IMR-90 (cell line): ENCODE measurements around the gene TP73. TPM values are rescaled to one million over a fixed set of nuclear protein-coding genes. Genes with fewer than 3 reads are reported as not detected.

Experiments
- ATAC-seq: fragments of 200-7000 bp; cut with Tn5 transposase; 2 replicates; pipeline ENCODE4 v1.9.1; 2020; ENCODE audit warnings: low read depth, mild to moderate bottlenecking, moderate library complexity
- BruUV-seq: library from RNA; stranded (reverse); fragments of 400-500 nt; replicated peaks from 2 replicates; lab custom pipeline; 2021; lab: Mats Ljungman, UMichigan
- CTCF ChIA-PET: fragments of 300-600 bp; formaldehyde crosslinking; extraction: SDS; loops from one replicate; lab custom pipeline; 2021; ENCODE audit warnings: antibody characterized with exemption; lab: Yijun Ruan, JAX
- POLR2A ChIA-PET: fragments of 300-600 bp; sonication (Branson Sonifier 250); formaldehyde crosslinking; loops from one replicate; lab custom pipeline; 2022; ENCODE audit warnings: antibody characterized with exemption; ENCODE audit not compliant: unreplicated experiment; lab: Charles Lee
- DNase-seq: peaks from one replicate; pipeline ENCODE4 v3.0.0; 2013
- H2AFZ ChIP-seq: replicated peaks from 2 replicates; pipeline ENCODE3; 2013; ENCODE audit warnings: low read length, mild to moderate bottlenecking; ENCODE audit not compliant: poor library complexity
- H2AK5ac ChIP-seq: 2 replicates; pipeline ENCODE4 v1.6.1; 2013; ENCODE audit warnings: low read depth, low read length, inconsistent platforms
- H2AK9ac ChIP-seq: replicated peaks from 2 replicates; pipeline ENCODE3; 2013; ENCODE audit warnings: mild to moderate bottlenecking, low read depth, low read length, moderate library complexity; ENCODE audit not compliant: poor library complexity
- H2BK120ac ChIP-seq: 2 replicates; pipeline ENCODE4 v1.6.1; 2013; ENCODE audit warnings: low read depth, low read length, inconsistent platforms
- H2BK15ac ChIP-seq: 3 replicates; pipeline ENCODE4 v1.6.1; 2013; ENCODE audit warnings: low read depth, low read length, inconsistent platforms
- H2BK20ac ChIP-seq: 2 replicates; pipeline ENCODE4 v1.6.1; 2013; ENCODE audit warnings: low read depth, mild to moderate bottlenecking, inconsistent platforms, low read length, moderate library complexity
- H2BK5ac ChIP-seq: 2 replicates; pipeline ENCODE4 v1.6.1; 2013; ENCODE audit warnings: mild to moderate bottlenecking, low read depth, low read length, inconsistent platforms; ENCODE audit not compliant: poor library complexity, severe bottlenecking
- H3K14ac ChIP-seq: replicated peaks from 2 replicates; pipeline ENCODE4 v1.6.1; 2013; ENCODE audit warnings: low read depth, low read length, inconsistent platforms
- H3K18ac ChIP-seq: 2 replicates; pipeline ENCODE4 v1.6.1; 2013; ENCODE audit warnings: low read depth, low read length, control low read depth
- H3K23ac ChIP-seq: 2 replicates; pipeline ENCODE4 v1.6.1; 2013; ENCODE audit warnings: low read depth, low read length, inconsistent platforms
- H3K27ac ChIP-seq: 2 replicates; pipeline ENCODE4 v1.5.1; 2013; ENCODE audit warnings: mild to moderate bottlenecking, control low read depth, low read length; ENCODE audit not compliant: insufficient read depth
- H3K27me3 ChIP-seq: 2 replicates; pipeline ENCODE4 v1.6.1; 2013; ENCODE audit warnings: low read length; ENCODE audit not compliant: control insufficient read depth, insufficient read depth
- H3K36me3 ChIP-seq: 2 replicates; pipeline ENCODE4 v1.6.1; 2013; ENCODE audit warnings: low read length, mixed read lengths; ENCODE audit not compliant: control insufficient read depth, insufficient read depth
- H3K4ac ChIP-seq: 2 replicates; pipeline ENCODE4 v1.6.1; 2013; ENCODE audit warnings: low read depth, low read length, inconsistent platforms
- H3K4me1 ChIP-seq: 2 replicates; pipeline ENCODE4 v1.6.1; 2013; ENCODE audit warnings: low read length, mixed read lengths; ENCODE audit not compliant: control insufficient read depth, insufficient read depth
- H3K4me2 ChIP-seq: 2 replicates; pipeline ENCODE4 v1.6.1; 2013; ENCODE audit warnings: low read depth, mild to moderate bottlenecking, control low read depth, low read length, moderate library complexity
- H3K4me3 ChIP-seq: 2 replicates; pipeline ENCODE4 v1.5.1; 2013; ENCODE audit warnings: low read depth, mild to moderate bottlenecking, control low read depth, low read length, moderate library complexity; ENCODE audit not compliant: insufficient read depth
- H3K56ac ChIP-seq: 2 replicates; pipeline ENCODE4 v1.6.1; 2013; ENCODE audit warnings: low read length, inconsistent platforms; ENCODE audit not compliant: insufficient read depth; ENCODE audit errors: extremely low read depth
- H3K79me1 ChIP-seq, 2 experiments: 2 replicates each; pipeline ENCODE4 v1.6.1; 2013; ENCODE audit warnings: low read length in 2 of 2, inconsistent platforms in 1 of 2, low read depth in 1 of 2
- H3K9ac ChIP-seq: 2 replicates; pipeline ENCODE4 v1.6.1; 2013; ENCODE audit warnings: low read depth, low read length, control low read depth
- H3K9me1 ChIP-seq: 2 replicates; pipeline ENCODE4 v1.6.1; 2013; ENCODE audit warnings: low read length, inconsistent platforms; ENCODE audit not compliant: insufficient read depth
- H3K9me3 ChIP-seq: 2 replicates; pipeline ENCODE4 v1.6.1; 2013; ENCODE audit warnings: low read length; ENCODE audit not compliant: control insufficient read depth, insufficient read depth
- H4K20me1 ChIP-seq: 2 replicates; pipeline ENCODE4 v1.6.1; 2013; ENCODE audit warnings: low read length, inconsistent platforms; ENCODE audit not compliant: insufficient read depth
- H4K5ac ChIP-seq: 2 replicates; pipeline ENCODE4 v1.6.1; 2013; ENCODE audit warnings: mild to moderate bottlenecking, low read depth, low read length, control low read depth
- H4K8ac ChIP-seq, 2 experiments: 2 replicates each; pipeline ENCODE4 v1.6.1; 2013; ENCODE audit warnings: low read depth in 2 of 2, low read length in 2 of 2, control low read depth in 1 of 2, inconsistent platforms in 1 of 2
- H4K91ac ChIP-seq: 2 replicates; pipeline ENCODE4 v1.6.1; 2013; ENCODE audit warnings: low read depth, low read length, inconsistent platforms; ENCODE audit not compliant: insufficient read depth
- POLR2A ChIP-seq: IDR thresholded peaks from 2 replicates; pipeline ENCODE4 v1.6.1; 2012; ENCODE audit warnings: mild to moderate bottlenecking, low read depth, low read length
- WGBS, 2 experiments: methylation state at CpG; one replicate each; pipeline versions ENCODE4 v1.1.5 to v1.1.7; 2013; ENCODE audit warnings: missing lambda C conversion rate in 2 of 2; ENCODE audit not compliant: insufficient read length in 1 of 2; ENCODE audit errors: extremely low coverage in 2 of 2; 5-methylcytosine and 5-hydroxymethylcytosine counted together
- dilution Hi-C: fragments of 300-500 bp; cut with HindIII; formaldehyde crosslinking; loops from one replicate; pipeline ENCODE4 v1.14.3; 2018; ENCODE audit warnings: low sequenced_read_pairs; ENCODE audit not compliant: unreplicated experiment
- in situ Hi-C: fragments of 300-500 bp; cut with MboI; formaldehyde crosslinking; loops from 3 replicates; pipeline ENCODE4 v1.14.3; 2019; ENCODE audit warnings: low sequenced_read_pairs, inconsistent platforms, mixed read lengths
- intact Hi-C: fragments of 100-400 bp; cut with micrococcal nuclease; formaldehyde crosslinking; loops from 2 replicates; pipeline ENCODE4 v1.10.0; 2022
- polyA plus RNA-seq, 3 experiments: library from polyadenylated mRNA; depleted of rRNA; stranded (reverse); fragments of >200 nt; gene quantifications; 2 replicates each; pipeline ENCODE4 v1.2.3, GENCODE V29; 2012; ENCODE audit warnings: low replicate concordance in 1 of 3
- total RNA-seq: library from RNA; depleted of rRNA; stranded (reverse); fragments of >200 nt; gene quantifications from 2 replicates; pipeline ENCODE4 v1.2.3, GENCODE V29; 2012
- TF ChIP-seq, protein P1 (sequence below): fragments of 150-350 bp; IDR thresholded peaks from 2 replicates; pipeline ENCODE4 v1.6.1; 2016; ENCODE audit warnings: low read depth, mild to moderate bottlenecking, low read length, moderate library complexity, borderline replicate concordance
- TF ChIP-seq, protein P2 (sequence below): conservative IDR thresholded peaks from 2 replicates; pipeline ENCODE4 v1.5.1; 2012; ENCODE audit warnings: mild to moderate bottlenecking, low read depth, low read length, improper control_type of control experiment

Gene TP73
- total and polyA plus RNA-seq, 2 of the 4 experiments (the other 2 are of a cell fraction), result not detected

DNA sequence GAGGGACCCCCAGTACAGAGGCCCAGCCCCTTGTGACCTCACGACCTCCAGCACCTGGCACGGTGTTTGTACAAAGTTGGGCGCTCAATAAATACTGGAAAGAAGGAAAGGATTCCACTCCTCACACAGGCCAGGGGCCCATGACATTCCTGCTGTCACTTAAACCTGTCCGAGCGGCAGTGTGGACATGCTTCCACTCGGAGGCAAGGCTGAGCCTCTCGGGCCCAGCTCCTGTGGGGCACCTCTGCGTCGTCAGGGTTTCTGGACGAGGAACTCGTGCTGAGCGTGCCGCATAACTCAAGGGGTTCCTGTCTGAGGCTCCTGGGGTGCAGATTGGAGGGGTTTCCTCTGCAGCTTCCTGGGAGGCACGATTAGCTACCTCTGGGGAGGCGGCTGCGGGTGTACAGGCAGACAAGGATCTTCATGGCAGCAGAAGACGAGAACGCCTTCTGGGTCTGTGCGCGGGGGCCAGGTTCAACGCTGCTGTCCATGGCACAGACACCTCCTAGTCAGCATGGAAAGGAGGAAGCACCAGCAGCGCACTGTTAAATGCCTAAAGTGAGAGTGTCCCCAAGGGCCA, 116.6 kb downstream of the TP73 start:
- no peak overlapping the region for H3K56ac ChIP-seq
- ChIA-PET POLR2A (no interaction called here), CTCF (no interaction called here)
- no peak overlapping the region for H2AK9ac ChIP-seq
- no peak overlapping the region for H2BK15ac ChIP-seq
- H3K4me1 ChIP-seq, result peaks cover 4% of the 10 kb centered on the region
- H2BK5ac ChIP-seq, result no peak overlapping the region
- peaks cover 4% of the 10 kb centered on the region for H3K27me3 ChIP-seq
- no peak overlapping the region for H3K14ac ChIP-seq
- no peak overlapping the region for H4K5ac ChIP-seq
- H3K4ac ChIP-seq, result no peak overlapping the region
- WGBS, 2 experiments, result 91% methylated on average over 6 of the region's 22 CpGs; no CpG with 5 or more reads in 1 of the 2 experiments
- DNase-seq (no peak), ATAC-seq (no peak)
- H3K4me3 ChIP-seq, result no peak overlapping the region
- H3K4me2 ChIP-seq, result no peak overlapping the region
- no peak overlapping the region for H3K23ac ChIP-seq
- H2AFZ ChIP-seq, result peak overlapping the region; percentile 32
- TF ChIP-seq, protein P1, sequence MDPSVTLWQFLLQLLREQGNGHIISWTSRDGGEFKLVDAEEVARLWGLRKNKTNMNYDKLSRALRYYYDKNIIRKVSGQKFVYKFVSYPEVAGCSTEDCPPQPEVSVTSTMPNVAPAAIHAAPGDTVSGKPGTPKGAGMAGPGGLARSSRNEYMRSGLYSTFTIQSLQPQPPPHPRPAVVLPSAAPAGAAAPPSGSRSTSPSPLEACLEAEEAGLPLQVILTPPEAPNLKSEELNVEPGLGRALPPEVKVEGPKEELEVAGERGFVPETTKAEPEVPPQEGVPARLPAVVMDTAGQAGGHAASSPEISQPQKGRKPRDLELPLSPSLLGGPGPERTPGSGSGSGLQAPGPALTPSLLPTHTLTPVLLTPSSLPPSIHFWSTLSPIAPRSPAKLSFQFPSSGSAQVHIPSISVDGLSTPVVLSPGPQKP, result no peak
- no peak for TF ChIP-seq POLR2A
- TF ChIP-seq, protein P2, sequence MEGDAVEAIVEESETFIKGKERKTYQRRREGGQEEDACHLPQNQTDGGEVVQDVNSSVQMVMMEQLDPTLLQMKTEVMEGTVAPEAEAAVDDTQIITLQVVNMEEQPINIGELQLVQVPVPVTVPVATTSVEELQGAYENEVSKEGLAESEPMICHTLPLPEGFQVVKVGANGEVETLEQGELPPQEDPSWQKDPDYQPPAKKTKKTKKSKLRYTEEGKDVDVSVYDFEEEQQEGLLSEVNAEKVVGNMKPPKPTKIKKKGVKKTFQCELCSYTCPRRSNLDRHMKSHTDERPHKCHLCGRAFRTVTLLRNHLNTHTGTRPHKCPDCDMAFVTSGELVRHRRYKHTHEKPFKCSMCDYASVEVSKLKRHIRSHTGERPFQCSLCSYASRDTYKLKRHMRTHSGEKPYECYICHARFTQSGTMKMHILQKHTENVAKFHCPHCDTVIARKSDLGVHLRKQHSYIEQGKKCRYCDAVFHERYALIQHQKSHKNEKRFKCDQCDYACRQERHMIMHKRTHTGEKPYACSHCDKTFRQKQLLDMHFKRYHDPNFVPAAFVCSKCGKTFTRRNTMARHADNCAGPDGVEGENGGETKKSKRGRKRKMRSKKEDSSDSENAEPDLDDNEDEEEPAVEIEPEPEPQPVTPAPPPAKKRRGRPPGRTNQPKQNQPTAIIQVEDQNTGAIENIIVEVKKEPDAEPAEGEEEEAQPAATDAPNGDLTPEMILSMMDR, result no peak
- no TSS peak for BruUV-seq
- H3K18ac ChIP-seq, result no peak overlapping the region
- no peak overlapping the region for H2BK20ac ChIP-seq
- H4K8ac ChIP-seq, result no peak overlapping the region
- H3K79me1 ChIP-seq, result no peaks in the 10 kb centered on the region
- H3K36me3 ChIP-seq, result no peaks in the 10 kb centered on the region
- in situ Hi-C loops, result no loop called here
- intact Hi-C loops, result no loop called here
- H2AK5ac ChIP-seq, result no peak overlapping the region
- no peaks in the 10 kb centered on the region for H4K20me1 ChIP-seq
- H2BK120ac ChIP-seq, result no peak overlapping the region
- no peak overlapping the region for H4K91ac ChIP-seq
- no peak overlapping the region for H3K27ac ChIP-seq
- dilution Hi-C loops, result no loop called here
- no peak overlapping the region for H3K9ac ChIP-seq
- no peaks in the 10 kb centered on the region for H3K9me1 ChIP-seq
- no peaks in the 10 kb centered on the region for H3K9me3 ChIP-seq
